NT2/D1 (cell line): ENCODE results near the gene RSPH10B2.
"Not testable (repeated sequence)": the region's sequence is repeated elsewhere in the genome, so short reads cannot be mapped to it uniquely, and the experiment has no call there.

Experiments
- SUZ12 ChIP-seq: IDR thresholded peaks from 2 replicates; pipeline ENCODE4 v1.6.1; 2011; ENCODE audit not compliant: insufficient read length, insufficient read depth; ENCODE audit errors: extremely low read depth
- ZNF274 ChIP-seq: IDR thresholded peaks from 2 replicates; pipeline ENCODE4 v1.6.1; 2011; ENCODE audit warnings: mild to moderate bottlenecking, low read depth, low read length

DNA sequence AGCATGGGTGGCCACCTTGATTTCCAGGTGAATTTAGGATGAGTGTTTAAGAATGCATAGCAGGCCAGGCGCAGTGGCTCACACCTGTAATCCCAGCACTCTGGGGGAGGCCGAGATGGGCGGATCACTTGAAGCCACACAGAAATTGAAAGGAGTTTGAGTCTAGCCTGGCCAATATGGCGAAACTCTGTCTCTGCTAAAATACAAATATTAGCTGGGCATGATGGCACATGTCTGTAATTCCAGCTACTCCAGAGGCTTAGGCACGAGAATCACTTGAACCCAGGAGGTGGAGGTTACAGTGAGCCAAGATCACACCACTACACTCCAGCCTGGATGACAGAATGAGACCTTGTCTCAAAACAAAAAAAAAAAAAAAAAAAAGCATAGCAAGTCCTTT lies 27.6 kb upstream of the RSPH10B2 start:
- not testable (repeated sequence) for TF ChIP-seq ZNF274, SUZ12
